T-helper 1 cell (primary cell): ENCODE data around the gene ALG14.
A peak's percentile ranks its signal among the peaks of the same experiment; 100 is the strongest.
"Not testable (repeated sequence)": the region's sequence is repeated elsewhere in the genome, so short reads cannot be mapped to it uniquely, and the experiment has no call there.

Source experiments
- DNase-seq, 5 donors: peaks; one replicate each; pipeline ENCODE4 v3.0.0-alpha.2; 2012 to 2020

ALG14 gene

DNA sequence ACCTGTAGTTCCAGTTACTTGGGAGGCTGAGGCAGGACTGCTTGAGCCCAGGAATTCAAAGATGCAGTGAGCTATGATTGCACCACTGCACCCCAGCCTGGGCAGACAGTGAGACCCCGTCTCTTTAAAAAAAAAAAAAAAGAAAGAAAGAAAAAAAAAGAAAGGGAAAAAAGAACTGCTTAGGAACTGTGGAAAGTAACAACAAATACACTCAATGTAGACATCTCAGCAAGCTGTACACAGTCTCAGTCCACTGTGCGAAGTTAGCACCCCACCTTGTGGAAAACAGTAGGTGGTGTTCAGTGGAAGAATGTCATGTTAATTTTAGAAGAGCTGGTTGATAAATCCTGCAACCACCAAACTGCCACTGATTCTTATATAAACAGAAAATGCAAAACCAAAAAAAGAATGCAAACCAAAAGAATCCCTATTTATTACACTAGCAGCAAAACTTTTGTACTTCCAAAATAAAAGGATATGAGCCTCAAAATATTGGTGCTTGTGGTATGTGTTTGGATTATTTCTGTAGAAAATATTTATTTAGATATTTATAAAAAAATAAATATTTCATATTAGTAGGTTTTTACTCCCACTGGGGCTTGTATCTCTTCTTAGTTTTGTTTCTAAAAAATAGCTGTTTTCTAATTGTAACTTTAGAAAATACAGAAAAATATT is 31.1 kb downstream of the ALG14 start:
- peak in 1 of 5 donors; percentile 8 for DNase-seq

DNA sequence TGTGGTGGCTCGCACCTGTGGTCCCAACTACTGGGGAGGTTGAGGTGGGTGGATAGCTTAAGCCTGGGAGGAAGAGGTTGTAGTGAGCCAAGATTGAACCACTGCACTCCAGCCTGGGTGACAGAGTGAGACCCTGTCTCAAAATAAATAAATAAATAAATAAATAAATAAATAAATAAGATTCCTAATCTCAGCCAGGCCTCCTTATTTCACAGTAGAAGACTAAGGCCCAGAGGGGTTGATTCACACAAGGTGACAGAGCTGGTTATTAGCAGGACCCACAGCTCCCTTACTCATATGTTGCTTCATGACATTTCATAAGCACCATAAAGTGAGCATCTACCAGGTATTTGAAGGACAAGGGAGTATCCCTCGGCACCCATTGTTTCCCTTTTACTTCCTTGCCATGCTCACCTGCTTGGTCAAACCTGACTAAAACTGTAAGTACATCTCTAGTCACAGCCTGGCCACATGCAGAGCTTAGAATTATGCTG is 32.7 kb downstream of the ALG14 start:
- DNase-seq: no peak

DNA sequence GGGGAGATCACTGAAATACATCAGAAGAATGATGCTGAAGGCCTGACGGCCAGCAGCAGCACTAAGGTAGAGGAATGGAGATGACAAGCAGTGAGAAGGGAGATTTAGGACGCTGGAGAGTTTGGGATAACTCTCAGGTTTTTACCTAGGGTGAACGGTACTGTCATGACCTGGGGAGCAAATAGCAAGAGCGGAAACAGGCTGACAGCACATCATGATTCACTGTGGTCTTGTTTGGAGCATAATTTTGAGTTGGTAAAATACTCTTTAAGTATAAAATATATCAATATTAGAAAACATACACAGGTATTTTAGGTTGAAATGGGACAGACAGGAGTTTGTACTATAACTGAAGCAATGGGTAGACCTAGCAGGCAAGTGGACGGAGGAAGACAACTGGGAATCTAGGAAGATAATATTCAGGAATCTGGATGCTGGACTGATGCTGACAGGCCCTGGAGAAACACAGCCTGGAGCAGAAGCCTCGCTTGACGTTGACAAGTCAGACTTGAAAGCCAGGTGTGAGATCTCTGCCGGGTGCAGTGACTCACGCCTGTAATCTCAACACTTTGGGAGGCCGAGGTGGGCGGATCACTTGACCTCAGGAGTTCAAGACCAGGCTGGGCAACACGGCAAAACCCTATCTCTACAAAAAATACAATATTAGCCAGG is 33.3 kb downstream of the ALG14 start:
- DNase-seq: no peak

- DNase-seq: no peak
These were observed 37.2 kb downstream of the ALG14 start for GRCh38 chr1:95035536-95035935.

- no peak for DNase-seq
These were observed 38.2 kb downstream of the ALG14 start for GRCh38 chr1:95034506-95034905.

GRCh38 chr1:95033843-95034242 is 38.9 kb downstream of the ALG14 start:
- no peak for DNase-seq

DNA sequence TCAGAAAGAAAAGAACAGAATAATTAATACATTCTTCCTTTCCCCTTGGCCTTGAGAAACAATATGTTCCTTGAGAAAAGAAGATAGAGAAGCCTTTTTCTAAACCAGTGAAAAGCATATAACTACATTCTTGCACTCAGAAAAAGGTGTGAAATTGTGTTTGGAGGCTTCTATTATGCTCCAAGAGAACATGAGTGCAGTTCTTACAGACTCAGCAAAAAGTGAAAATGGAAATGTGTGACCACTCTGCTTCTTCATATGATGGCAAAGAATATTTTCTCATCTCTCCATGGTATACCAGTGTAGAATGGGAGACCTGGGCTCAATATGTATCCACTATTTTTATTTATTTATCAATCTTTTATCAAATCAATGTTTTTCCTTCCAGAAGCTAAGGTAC is 43.2 kb downstream of the ALG14 start:
- DNase-seq: no peak

- DNase-seq: no peak
These were observed 43.8 kb downstream of the ALG14 start for GRCh38 chr1:95028954-95029353.

DNA sequence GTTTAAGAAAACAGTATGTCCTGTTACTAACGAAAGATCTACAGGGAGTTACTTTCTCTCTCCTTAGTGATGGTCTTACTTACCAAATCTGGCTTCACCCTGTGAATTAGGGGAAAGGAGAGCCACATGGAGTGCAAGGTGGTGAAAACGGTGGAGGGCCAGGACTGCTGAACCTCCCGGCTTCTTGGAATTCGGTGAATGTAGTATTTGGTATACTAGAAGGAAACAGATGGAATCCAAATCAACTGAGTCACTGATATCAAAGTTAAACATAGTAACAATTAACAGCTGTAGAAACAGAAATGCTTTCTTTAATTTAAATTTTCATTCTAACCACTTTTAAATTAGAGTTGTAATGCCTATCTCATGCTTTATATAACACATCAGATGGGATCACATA is 45.7 kb downstream of the ALG14 start:
- DNase-seq: no peak

DNA sequence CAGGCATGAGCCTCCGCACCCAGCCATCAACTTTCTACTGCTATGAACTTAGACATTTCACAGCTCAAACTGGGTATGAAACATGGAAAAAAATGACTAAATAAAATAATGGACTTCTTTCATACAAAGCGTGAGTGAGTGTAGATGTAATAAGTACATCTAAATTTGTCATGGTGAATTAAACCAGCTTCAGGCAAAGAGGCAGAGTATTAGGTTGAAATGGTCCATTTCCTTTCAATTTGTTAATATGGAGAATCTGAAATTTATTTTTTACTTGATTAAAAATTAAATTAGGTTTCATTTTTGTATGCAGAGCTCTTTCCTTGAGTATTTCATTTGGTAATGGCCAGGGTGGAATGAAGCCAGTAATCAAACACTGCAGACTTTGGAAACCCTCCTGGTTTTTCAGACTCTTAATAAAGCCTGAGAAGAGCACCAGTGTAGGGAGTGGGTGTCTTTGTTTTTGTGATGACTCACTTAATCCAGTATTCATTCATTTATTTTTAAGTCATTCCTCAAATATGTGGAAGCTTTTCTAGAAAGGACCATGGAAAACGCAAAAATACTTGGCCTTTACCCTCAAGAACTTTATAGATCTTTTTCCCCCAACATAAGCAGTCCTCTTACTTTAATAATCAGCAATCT is 49.2 kb downstream of the ALG14 start:
- no peak for DNase-seq

- no peak for DNase-seq
These were observed 50.2 kb downstream of the ALG14 start for GRCh38 chr1:95022644-95022926.

DNA sequence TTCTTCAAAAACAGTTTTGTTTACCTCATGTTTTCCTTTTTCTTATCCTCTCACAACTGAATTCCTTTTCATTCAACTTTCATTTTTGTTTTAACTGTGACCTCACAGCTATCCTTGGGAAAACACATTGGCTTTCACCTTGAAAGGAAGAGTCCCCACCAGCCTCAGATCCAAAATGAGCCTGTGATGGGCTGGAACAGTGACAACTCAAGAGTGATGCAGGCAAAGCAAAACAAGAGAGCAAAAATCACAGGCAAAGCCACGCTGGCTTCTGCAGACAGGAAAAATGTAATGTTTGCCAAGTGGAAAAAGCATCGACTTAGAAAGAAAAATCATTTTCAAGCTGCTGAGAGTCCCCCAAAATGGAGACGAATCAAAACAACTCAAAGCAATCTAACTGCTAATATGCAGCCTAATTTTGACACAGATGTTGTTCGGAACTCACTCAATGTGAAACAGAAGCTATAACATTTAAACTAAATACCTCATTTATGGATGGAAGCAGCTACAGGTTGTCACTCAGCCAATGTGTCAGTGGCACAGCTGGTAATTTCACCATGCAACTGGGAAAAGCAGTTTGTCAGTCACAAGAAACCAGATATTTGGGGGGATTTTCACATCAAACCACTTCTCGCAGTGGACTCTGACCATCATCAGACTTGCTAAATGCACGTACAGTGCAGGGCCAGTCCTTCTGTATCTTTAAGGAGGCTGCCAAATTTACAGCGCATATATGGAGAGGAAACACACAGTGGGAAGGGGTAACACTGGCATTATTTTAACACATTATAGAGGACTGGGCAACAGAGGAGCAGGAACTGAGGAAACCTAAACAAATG is 50.7 kb downstream of the ALG14 start:
- no peak for DNase-seq

GRCh38 chr1:95021119-95021518 is 51.6 kb downstream of the ALG14 start:
- no peak for DNase-seq

DNA sequence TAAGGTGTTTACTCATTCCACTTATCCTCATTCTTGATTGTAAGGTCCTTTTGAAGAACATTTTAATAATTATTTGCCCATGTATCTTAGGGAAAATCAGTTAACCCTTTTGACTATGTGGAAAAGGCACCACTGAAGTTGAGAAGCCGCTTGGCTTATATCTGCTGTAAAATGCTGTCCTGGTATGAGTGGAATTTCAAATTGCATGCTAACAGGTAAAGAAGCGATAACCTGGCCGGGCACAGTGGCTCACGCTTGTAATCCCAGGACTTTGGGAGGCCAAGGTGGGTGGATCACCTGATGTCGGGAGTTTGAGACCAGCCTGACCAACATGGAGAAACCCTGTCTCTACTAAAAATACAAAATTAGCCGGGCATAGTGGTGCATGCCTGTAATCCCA is 53.3 kb downstream of the ALG14 start:
- DNase-seq: not testable (repeated sequence)

GRCh38 chr1:95018602-95019369 is 54.0 kb downstream of the ALG14 start:
- no peak for DNase-seq

- DNase-seq: no peak
These were observed 55.0 kb downstream of the ALG14 start for GRCh38 chr1:95017775-95018174.

- DNase-seq: no peak
These were observed 57.7 kb downstream of the ALG14 start for GRCh38 chr1:95015076-95015475.

DNA sequence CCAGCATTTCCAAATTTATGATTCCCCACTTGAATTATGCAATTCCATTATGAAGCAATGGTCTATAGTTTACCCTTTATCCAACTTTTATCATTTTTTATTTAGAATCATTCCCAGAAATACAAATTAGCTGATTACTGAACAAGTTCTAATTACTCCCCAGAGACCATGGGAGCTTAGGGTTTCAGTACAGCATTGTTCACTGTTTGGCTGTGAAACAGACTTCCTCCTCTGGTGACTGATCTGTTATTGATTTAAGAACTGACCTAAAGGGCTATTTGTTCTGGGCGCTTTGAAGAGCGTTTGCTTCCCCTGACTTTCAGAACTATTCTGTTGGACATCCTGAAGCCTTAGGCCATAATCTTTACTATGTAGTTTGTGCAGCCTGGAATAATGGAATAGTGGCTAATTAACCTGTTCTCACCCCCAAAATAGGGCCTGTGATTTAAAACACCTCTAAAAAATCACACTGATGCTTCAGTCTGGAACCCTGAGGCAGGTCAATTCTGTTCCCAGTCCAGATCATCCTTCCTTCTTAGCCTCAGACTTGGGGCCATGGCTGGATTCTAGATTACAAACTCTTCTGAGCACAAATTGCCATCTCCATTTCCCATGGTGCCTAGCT is 58.7 kb downstream of the ALG14 start:
- no peak for DNase-seq

DNA sequence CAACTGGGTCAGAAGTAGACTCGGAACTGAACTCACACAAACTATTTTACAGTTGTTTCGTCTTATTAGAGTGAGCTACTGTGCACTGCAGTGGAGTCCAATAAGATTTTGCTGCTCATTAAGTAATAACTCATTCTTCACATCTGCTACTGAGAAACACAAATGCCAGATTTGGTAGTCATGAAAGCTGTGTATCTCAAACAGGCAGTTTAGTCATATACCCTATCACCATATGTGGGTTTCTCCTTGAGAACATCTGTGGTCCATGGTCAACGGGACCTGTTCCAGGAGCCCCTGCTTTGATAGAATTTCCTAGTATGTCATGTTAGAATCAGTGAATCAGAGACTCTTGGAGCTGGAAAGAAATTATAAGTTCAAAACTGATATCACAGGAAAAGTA is 60.4 kb downstream of the ALG14 start:
- no peak for DNase-seq

- no peak for DNase-seq
These were observed 62.6 kb downstream of the ALG14 start for GRCh38 chr1:95010158-95010557.

DNA sequence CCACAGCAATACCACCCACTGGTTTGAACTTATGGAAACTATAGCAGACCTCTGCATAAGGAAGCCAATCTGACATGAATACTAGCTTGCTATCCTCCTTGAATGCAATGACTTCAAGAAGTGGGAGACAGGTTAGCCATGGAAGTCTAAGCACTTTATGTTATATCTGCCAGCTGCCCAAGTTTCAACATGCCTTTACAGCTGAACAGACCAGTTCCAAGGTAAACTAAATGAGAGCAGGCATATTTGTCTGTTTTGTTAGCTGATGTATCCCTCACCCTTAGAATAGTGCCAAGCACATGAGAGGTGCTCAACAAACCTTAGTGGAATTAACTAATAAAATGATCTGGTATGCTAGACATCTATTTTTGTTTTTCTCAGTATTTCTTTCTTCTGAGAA is 65.1 kb downstream of the ALG14 start:
- no peak for DNase-seq

- no peak for DNase-seq
These were observed 66.1 kb downstream of the ALG14 start for GRCh38 chr1:95006681-95007080.
